Posterior cingulate gyrus (tissue), 11 donors: ENCODE results near the gene KRT23.

Experiments used
- DNase-seq, 10 donors: peaks; one replicate each; pipeline versions ENCODE4 v3.0.0 to v3.0.0-alpha.2; 2020 to 2021; ENCODE audit warnings: mixed read lengths in 3 of 10
- intact Hi-C: fragments of 100-400 bp; cut with DNase I; formaldehyde crosslinking; loops from one replicate; pipeline ENCODE4 v1.15.1; 2023

KRT23 gene

GRCh38 chr17:40873801-40874200 lies 63.6 kb downstream of the KRT23 start:
- intact Hi-C loops, result no loop called here
- DNase-seq, result no peak

GRCh38 chr17:40873255-40873654 lies 64.2 kb downstream of the KRT23 start:
- intact Hi-C loops, result no loop called here

More at GRCh38 chr17:40873255-40873654, 64.2 kb downstream of the KRT23 start:
- no peak for DNase-seq
